ENCODE results near the gene TLK1. TPM values are rescaled to one million over a fixed set of nuclear protein-coding genes. Genes with fewer than 3 reads are reported as not detected.

TLK1 gene
- total and polyA plus RNA-seq, 2 experiments from 2014 or later = 41.2 to 45.0 TPM

DNA sequence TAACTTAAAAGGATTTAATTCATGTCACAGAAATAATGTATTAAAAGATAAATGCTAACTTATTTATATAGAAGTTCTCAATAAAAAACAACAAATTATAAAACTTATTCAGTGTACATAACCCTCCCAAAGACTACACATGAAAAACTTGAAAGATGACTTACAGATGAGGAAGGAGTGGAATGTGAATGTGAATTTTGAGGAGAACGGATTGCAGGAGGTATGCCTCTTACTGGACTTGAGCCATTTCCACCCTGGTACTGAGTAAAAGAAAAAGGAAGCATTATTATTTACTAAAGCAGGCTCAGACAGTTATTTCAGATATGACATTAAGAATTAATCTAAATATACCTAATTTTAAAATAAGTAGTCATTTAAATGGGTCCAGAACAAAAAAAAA lies 104.4 kb downstream of the TLK1 start:
- DNase-seq (ENCODE audit: low spot score) = no peak
- Histone ChIP-seq H3K27me3 (ENCODE audit: insufficient read depth) (no peaks in the 10 kb centered on the region), H4K20me1 (replicated peaks; ENCODE audit: insufficient read depth) (no peaks in the 10 kb centered on the region), H2AFZ (no peak overlapping the region), H3K36me3 (ENCODE audit: insufficient read depth) (peaks cover 7% of the 10 kb centered on the region; the same call in 1 of the 2 replicates), H3K4me1 (ENCODE audit: insufficient read depth) (no peaks in the 10 kb centered on the region), H3K4me2 (no peak overlapping the region), H3K79me2 (replicated peaks; ENCODE audit: insufficient read depth) (peaks cover 3% of the 10 kb centered on the region; the same call in 1 of the 2 replicates), H3K27ac (ENCODE audit: low read depth) (no peak overlapping the region), H3F3A (replicated peaks; ENCODE audit: low read depth) (no peaks in the 10 kb centered on the region), H3K4me3 (no peak overlapping the region), H3K9me2 (ENCODE audit: insufficient read depth) (no peaks in the 10 kb centered on the region)
- no peak for ATAC-seq
- H3K36me3 Mint-ChIP-seq (ENCODE audit: low read depth) = peaks cover 78% of the 10 kb centered on the region
- H3K9me3 Mint-ChIP-seq = peaks cover 10% of the 10 kb centered on the region; the same call in 2 of the 3 replicates
- H3K4me1 Mint-ChIP-seq = no peaks in the 10 kb centered on the region
- TF ChIP-seq, protein P1, sequence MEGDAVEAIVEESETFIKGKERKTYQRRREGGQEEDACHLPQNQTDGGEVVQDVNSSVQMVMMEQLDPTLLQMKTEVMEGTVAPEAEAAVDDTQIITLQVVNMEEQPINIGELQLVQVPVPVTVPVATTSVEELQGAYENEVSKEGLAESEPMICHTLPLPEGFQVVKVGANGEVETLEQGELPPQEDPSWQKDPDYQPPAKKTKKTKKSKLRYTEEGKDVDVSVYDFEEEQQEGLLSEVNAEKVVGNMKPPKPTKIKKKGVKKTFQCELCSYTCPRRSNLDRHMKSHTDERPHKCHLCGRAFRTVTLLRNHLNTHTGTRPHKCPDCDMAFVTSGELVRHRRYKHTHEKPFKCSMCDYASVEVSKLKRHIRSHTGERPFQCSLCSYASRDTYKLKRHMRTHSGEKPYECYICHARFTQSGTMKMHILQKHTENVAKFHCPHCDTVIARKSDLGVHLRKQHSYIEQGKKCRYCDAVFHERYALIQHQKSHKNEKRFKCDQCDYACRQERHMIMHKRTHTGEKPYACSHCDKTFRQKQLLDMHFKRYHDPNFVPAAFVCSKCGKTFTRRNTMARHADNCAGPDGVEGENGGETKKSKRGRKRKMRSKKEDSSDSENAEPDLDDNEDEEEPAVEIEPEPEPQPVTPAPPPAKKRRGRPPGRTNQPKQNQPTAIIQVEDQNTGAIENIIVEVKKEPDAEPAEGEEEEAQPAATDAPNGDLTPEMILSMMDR (conservative IDR thresholded peaks at IDR 0.05; ENCODE audit: low read depth in 2 of 2) = no peak
- TF ChIP-seq EZH2phosphoT487 (IDR thresholded peaks at IDR 0.05; ENCODE audit: unreplicated experiment) (no peak), EZH2 (IDR thresholded peaks at IDR 0.05; ENCODE audit: low read depth, unreplicated experiment) (no peak), POLR2AphosphoS5 (IDR thresholded peaks at IDR 0.05; ENCODE audit: low read depth) (no peak), STAT1 (IDR thresholded peaks at IDR 0.05; ENCODE audit: unreplicated experiment) (no peak), JUNB (IDR thresholded peaks at IDR 0.05; ENCODE audit: unreplicated experiment) (no peak), NANOG (IDR thresholded peaks at IDR 0.05; ENCODE audit: borderline replicate concordance) (no peak), CREB1 (CRISPR knock-in tag; IDR thresholded peaks at IDR 0.05; ENCODE audit: low read depth) (no peak), ZNF331 (CRISPR knock-in tag; IDR thresholded peaks at IDR 0.05; ENCODE audit: low read depth) (no peak), ZNF114 (CRISPR knock-in tag; IDR thresholded peaks at IDR 0.05) (no peak)
- TF ChIP-seq, protein P2, sequence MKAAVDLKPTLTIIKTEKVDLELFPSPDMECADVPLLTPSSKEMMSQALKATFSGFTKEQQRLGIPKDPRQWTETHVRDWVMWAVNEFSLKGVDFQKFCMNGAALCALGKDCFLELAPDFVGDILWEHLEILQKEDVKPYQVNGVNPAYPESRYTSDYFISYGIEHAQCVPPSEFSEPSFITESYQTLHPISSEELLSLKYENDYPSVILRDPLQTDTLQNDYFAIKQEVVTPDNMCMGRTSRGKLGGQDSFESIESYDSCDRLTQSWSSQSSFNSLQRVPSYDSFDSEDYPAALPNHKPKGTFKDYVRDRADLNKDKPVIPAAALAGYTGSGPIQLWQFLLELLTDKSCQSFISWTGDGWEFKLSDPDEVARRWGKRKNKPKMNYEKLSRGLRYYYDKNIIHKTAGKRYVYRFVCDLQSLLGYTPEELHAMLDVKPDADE (IDR thresholded peaks at IDR 0.05) = no peak
- TF ChIP-seq, protein P3, sequence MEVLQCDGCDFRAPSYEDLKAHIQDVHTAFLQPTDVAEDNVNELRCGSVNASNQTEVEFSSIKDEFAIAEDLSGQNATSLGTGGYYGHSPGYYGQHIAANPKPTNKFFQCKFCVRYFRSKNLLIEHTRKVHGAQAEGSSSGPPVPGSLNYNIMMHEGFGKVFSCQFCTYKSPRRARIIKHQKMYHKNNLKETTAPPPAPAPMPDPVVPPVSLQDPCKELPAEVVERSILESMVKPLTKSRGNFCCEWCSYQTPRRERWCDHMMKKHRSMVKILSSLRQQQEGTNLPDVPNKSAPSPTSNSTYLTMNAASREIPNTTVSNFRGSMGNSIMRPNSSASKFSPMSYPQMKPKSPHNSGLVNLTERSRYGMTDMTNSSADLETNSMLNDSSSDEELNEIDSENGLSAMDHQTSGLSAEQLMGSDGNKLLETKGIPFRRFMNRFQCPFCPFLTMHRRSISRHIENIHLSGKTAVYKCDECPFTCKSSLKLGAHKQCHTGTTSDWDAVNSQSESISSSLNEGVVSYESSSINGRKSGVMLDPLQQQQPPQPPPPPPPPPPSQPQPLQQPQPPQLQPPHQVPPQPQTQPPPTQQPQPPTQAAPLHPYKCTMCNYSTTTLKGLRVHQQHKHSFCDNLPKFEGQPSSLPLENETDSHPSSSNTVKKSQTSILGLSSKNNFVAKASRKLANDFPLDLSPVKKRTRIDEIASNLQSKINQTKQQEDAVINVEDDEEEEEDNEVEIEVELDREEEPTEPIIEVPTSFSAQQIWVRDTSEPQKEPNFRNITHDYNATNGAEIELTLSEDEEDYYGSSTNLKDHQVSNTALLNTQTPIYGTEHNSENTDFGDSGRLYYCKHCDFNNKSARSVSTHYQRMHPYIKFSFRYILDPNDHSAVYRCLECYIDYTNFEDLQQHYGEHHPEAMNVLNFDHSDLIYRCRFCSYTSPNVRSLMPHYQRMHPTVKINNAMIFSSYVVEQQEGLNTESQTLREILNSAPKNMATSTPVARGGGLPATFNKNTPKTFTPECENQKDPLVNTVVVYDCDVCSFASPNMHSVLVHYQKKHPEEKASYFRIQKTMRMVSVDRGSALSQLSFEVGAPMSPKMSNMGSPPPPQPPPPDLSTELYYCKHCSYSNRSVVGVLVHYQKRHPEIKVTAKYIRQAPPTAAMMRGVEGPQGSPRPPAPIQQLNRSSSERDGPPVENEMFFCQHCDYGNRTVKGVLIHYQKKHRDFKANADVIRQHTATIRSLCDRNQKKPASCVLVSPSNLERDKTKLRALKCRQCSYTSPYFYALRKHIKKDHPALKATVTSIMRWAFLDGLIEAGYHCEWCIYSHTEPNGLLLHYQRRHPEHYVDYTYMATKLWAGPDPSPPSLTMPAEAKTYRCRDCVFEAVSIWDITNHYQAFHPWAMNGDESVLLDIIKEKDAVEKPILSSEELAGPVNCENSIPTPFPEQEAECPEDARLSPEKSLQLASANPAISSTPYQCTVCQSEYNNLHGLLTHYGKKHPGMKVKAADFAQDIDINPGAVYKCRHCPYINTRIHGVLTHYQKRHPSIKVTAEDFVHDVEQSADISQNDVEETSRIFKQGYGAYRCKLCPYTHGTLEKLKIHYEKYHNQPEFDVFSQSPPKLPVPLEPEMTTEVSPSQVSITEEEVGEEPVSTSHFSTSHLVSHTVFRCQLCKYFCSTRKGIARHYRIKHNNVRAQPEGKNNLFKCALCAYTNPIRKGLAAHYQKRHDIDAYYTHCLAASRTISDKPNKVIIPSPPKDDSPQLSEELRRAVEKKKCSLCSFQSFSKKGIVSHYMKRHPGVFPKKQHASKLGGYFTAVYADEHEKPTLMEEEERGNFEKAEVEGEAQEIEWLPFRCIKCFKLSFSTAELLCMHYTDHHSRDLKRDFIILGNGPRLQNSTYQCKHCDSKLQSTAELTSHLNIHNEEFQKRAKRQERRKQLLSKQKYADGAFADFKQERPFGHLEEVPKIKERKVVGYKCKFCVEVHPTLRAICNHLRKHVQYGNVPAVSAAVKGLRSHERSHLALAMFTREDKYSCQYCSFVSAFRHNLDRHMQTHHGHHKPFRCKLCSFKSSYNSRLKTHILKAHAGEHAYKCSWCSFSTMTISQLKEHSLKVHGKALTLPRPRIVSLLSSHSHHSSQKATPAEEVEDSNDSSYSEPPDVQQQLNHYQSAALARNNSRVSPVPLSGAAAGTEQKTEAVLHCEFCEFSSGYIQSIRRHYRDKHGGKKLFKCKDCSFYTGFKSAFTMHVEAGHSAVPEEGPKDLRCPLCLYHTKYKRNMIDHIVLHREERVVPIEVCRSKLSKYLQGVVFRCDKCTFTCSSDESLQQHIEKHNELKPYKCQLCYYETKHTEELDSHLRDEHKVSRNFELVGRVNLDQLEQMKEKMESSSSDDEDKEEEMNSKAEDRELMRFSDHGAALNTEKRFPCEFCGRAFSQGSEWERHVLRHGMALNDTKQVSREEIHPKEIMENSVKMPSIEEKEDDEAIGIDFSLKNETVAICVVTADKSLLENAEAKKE (CRISPR knock-in tag; IDR thresholded peaks at IDR 0.05) = no peak
- TF ChIP-seq, protein P4, sequence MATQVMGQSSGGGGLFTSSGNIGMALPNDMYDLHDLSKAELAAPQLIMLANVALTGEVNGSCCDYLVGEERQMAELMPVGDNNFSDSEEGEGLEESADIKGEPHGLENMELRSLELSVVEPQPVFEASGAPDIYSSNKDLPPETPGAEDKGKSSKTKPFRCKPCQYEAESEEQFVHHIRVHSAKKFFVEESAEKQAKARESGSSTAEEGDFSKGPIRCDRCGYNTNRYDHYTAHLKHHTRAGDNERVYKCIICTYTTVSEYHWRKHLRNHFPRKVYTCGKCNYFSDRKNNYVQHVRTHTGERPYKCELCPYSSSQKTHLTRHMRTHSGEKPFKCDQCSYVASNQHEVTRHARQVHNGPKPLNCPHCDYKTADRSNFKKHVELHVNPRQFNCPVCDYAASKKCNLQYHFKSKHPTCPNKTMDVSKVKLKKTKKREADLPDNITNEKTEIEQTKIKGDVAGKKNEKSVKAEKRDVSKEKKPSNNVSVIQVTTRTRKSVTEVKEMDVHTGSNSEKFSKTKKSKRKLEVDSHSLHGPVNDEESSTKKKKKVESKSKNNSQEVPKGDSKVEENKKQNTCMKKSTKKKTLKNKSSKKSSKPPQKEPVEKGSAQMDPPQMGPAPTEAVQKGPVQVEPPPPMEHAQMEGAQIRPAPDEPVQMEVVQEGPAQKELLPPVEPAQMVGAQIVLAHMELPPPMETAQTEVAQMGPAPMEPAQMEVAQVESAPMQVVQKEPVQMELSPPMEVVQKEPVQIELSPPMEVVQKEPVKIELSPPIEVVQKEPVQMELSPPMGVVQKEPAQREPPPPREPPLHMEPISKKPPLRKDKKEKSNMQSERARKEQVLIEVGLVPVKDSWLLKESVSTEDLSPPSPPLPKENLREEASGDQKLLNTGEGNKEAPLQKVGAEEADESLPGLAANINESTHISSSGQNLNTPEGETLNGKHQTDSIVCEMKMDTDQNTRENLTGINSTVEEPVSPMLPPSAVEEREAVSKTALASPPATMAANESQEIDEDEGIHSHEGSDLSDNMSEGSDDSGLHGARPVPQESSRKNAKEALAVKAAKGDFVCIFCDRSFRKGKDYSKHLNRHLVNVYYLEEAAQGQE (IDR thresholded peaks at IDR 0.05; ENCODE audit: unreplicated experiment) = no peak
- no peak overlapping the region for H3K4me3 Mint-ChIP-seq
- no peak overlapping the region for H3K27ac Mint-ChIP-seq
- H3K27me3 Mint-ChIP-seq (ENCODE audit: insufficient read depth, low read depth, poor library complexity) = peaks cover 2% of the 10 kb centered on the region
